Mucosa of gallbladder (tissue), 1 donor: ENCODE measurements around the gene IFNAR1. TPM values are rescaled to one million over a fixed set of nuclear protein-coding genes. Genes with fewer than 3 reads are reported as not detected.

Experiments used
- DNase-seq: peaks from one replicate; pipeline ENCODE4 v3.0.0-alpha.2; 2020; ENCODE audit warnings: low spot score
- total RNA-seq: library from RNA; stranded (reverse); gene quantifications from one replicate; pipeline ENCODE4 v1.2.1, GENCODE V29; 2021
- donor health status: DM: no; HTN: no; CAD: no.

Gene IFNAR1
- total RNA-seq, result 59.0 TPM

- peak; percentile 98 for DNase-seq
These were observed at the start of gene IFNAR1 for GRCh38 chr21:33324291-33325221. Gene IFNAR1, plus strand, starts transcription at chr21:33324970. Its CDS starts 86 bp downstream, at chr21:33325056.

- DNase-seq, result no peak
These were observed 46.0 kb upstream of the IFNAR1 start for GRCh38 chr21:33278721-33279120.

- no peak for DNase-seq
These were observed 45.4 kb upstream of the IFNAR1 start for GRCh38 chr21:33279330-33279820.

- DNase-seq, result no peak
These were observed 43.6 kb upstream of the IFNAR1 start for GRCh38 chr21:33281096-33281652.

- DNase-seq, result no peak
These were observed 41.6 kb upstream of the IFNAR1 start for GRCh38 chr21:33283203-33283602.

- DNase-seq, result no peak
These were observed 38.7 kb upstream of the IFNAR1 start for GRCh38 chr21:33286076-33286475.

GRCh38 chr21:33286600-33287456, 37.9 kb upstream of the IFNAR1 start:
- peak; percentile 61 for DNase-seq

GRCh38 chr21:33289199-33289819, 35.5 kb upstream of the IFNAR1 start:
- no peak for DNase-seq

GRCh38 chr21:33290441-33290840, 34.3 kb upstream of the IFNAR1 start:
- peak; percentile 57 for DNase-seq

GRCh38 chr21:33291686-33292085, 33.1 kb upstream of the IFNAR1 start:
- no peak for DNase-seq

GRCh38 chr21:33292724-33293123, 32.0 kb upstream of the IFNAR1 start:
- DNase-seq, result no peak

GRCh38 chr21:33293136-33293535, 31.6 kb upstream of the IFNAR1 start:
- no peak for DNase-seq

GRCh38 chr21:33293811-33294216, 31.0 kb upstream of the IFNAR1 start:
- DNase-seq, result no peak

GRCh38 chr21:33296156-33296555, 28.6 kb upstream of the IFNAR1 start:
- DNase-seq, result no peak

GRCh38 chr21:33299181-33299752, 25.5 kb upstream of the IFNAR1 start:
- no peak for DNase-seq

GRCh38 chr21:33300701-33301631, 23.8 kb upstream of the IFNAR1 start:
- DNase-seq, result no peak

- DNase-seq, result no peak
These were observed 23.2 kb upstream of the IFNAR1 start for GRCh38 chr21:33301632-33302002.

GRCh38 chr21:33302055-33302454, 22.7 kb upstream of the IFNAR1 start:
- DNase-seq, result no peak

GRCh38 chr21:33302796-33303195, 22.0 kb upstream of the IFNAR1 start:
- DNase-seq, result no peak

GRCh38 chr21:33305344-33305671, 19.5 kb upstream of the IFNAR1 start:
- no peak for DNase-seq
